WTC11 (cell line): Measurements from ENCODE around the gene STK32C.

ENCODE experiments used
- TCF7 ChIP-seq: sonication (generic); formaldehyde crosslinking; IDR thresholded peaks from 2 replicates; pipeline ENCODE4 v1.8.0; 2022; ENCODE audit warnings: mild to moderate bottlenecking, low read depth, missing genetic modification reagents, moderate library complexity
- ZNF396 ChIP-seq: fragments of 250-450 bp; sonication (Bioruptor Pico); IDR thresholded peaks from 2 replicates; pipeline ENCODE4 v1.8.0; 2021; ENCODE audit warnings: mild to moderate bottlenecking, moderate library complexity, borderline replicate concordance
- TF ChIP-seq, protein P1 (sequence below): fragments of 200-600 bp; IDR thresholded peaks from 2 replicates; pipeline ENCODE4 v1.8.0; 2022; ENCODE audit warnings: antibody characterized with exemption
- TF ChIP-seq, protein P2 (sequence below): sonication (generic); formaldehyde crosslinking; IDR thresholded peaks from 2 replicates; pipeline ENCODE4 v1.8.0; 2022; ENCODE audit warnings: mild to moderate bottlenecking, missing genetic modification reagents
- TF ChIP-seq, protein P3 (sequence below): sonication (generic); formaldehyde crosslinking; conservative IDR thresholded peaks from 2 replicates; pipeline ENCODE4 v1.8.1; 2022; ENCODE audit warnings: mild to moderate bottlenecking, missing genetic modification reagents
- TF ChIP-seq, protein P4 (sequence below): sonication (generic); formaldehyde crosslinking; IDR thresholded peaks from 2 replicates; pipeline ENCODE4 v1.8.0; 2022; ENCODE audit warnings: mild to moderate bottlenecking, missing genetic modification reagents

DNA sequence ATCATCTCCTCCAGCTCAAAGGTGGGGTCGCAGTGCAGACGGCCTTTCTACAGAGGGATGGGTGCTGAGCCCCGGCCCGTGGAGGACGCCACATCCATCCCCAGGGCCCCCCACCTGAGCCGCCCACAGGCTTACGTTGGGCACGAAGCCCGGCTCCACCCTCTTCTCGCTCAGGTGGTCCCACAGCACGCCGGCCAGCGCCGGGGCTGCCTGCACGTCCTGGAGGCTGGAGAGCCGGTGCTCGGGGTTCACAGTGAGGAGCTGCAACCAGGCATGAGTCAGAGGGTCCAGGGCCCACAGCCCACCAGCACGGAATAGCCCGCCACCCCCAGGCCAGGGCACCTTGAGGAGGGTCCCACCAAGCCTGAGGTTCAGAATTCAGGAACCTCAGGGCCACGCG lies 85.0 kb downstream of the STK32C start:
- TF ChIP-seq, protein P1, sequence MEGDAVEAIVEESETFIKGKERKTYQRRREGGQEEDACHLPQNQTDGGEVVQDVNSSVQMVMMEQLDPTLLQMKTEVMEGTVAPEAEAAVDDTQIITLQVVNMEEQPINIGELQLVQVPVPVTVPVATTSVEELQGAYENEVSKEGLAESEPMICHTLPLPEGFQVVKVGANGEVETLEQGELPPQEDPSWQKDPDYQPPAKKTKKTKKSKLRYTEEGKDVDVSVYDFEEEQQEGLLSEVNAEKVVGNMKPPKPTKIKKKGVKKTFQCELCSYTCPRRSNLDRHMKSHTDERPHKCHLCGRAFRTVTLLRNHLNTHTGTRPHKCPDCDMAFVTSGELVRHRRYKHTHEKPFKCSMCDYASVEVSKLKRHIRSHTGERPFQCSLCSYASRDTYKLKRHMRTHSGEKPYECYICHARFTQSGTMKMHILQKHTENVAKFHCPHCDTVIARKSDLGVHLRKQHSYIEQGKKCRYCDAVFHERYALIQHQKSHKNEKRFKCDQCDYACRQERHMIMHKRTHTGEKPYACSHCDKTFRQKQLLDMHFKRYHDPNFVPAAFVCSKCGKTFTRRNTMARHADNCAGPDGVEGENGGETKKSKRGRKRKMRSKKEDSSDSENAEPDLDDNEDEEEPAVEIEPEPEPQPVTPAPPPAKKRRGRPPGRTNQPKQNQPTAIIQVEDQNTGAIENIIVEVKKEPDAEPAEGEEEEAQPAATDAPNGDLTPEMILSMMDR: no peak
- TF ChIP-seq, protein P2, sequence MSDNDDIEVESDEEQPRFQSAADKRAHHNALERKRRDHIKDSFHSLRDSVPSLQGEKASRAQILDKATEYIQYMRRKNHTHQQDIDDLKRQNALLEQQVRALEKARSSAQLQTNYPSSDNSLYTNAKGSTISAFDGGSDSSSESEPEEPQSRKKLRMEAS: no peak
- TF ChIP-seq, protein P3, sequence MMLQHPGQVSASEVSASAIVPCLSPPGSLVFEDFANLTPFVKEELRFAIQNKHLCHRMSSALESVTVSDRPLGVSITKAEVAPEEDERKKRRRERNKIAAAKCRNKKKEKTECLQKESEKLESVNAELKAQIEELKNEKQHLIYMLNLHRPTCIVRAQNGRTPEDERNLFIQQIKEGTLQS (CRISPR knock-in tag): no peak
- TF ChIP-seq, protein P4, sequence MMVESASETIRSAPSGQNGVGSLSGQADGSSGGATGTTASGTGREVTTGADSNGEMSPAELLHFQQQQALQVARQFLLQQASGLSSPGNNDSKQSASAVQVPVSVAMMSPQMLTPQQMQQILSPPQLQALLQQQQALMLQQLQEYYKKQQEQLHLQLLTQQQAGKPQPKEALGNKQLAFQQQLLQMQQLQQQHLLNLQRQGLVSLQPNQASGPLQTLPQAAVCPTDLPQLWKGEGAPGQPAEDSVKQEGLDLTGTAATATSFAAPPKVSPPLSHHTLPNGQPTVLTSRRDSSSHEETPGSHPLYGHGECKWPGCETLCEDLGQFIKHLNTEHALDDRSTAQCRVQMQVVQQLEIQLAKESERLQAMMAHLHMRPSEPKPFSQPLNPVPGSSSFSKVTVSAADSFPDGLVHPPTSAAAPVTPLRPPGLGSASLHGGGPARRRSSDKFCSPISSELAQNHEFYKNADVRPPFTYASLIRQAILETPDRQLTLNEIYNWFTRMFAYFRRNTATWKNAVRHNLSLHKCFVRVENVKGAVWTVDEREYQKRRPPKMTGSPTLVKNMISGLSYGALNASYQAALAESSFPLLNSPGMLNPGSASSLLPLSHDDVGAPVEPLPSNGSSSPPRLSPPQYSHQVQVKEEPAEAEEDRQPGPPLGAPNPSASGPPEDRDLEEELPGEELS (CRISPR knock-in tag): no peak
- TF ChIP-seq ZNF396 (CRISPR knock-in tag): no peak
- no peak for TF ChIP-seq TCF7 (CRISPR knock-in tag)
